Spleen (tissue), 7 donors: ENCODE results near the gene KRT34.

ENCODE experiments used
- POLR2A ChIP-seq, 3 donors: fragments of 450-650 bp; IDR thresholded peaks; one replicate each; pipeline ENCODE4 v1.5.1; 2017; ENCODE audit warnings: antibody characterized with exemption in 3 of 3, mild to moderate bottlenecking in 1 of 3
- TF ChIP-seq, protein P1 (sequence below), 11 experiments: fragments of 200-600 bp in 7 of 11; fragments of 450-650 bp in 4 of 11; sonication (generic) in 4 of 11; IDR thresholded peaks in 8 of 11; conservative IDR thresholded peaks in 3 of 11; 1 replicate in 7 of 11; 2 replicates in 4 of 11; pipeline versions ENCODE4 v1.4.0 to v1.8.0; 2016 to 2021; ENCODE audit warnings: antibody characterized with exemption in 11 of 11, inconsistent platforms in 4 of 11, mild to moderate bottlenecking in 1 of 11
- donor health status: DM: no; HTN: no; CAD: no; lungs with moderate emphysema.
- donor health status: DM: no; HTN: no; CAD: no.
- donor health status: DM: no; HTN: no; CAD: no.

DNA sequence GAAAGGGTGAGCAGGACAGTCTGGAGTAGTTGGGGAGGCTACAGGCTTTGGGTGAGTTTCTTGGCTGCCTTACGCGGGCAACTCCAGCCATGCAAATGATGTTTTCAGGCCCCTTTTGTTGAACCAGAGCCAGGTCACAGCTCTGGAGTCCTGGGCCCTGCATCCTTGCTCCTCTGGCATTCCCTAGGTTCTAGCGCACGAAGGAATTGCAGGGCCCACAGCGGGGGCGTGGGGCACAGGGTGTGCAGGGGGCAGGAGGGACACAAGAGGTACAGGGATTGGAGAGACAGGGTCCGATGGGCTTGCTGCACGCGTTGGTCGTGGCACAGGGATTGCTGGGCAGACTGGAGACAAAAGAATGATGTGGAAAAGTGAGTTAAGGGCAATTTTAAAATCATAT lies 11.7 kb upstream of the KRT34 start:
- no peak for TF ChIP-seq POLR2A (IDR thresholded peaks at IDR 0.05)
- TF ChIP-seq, protein P1, sequence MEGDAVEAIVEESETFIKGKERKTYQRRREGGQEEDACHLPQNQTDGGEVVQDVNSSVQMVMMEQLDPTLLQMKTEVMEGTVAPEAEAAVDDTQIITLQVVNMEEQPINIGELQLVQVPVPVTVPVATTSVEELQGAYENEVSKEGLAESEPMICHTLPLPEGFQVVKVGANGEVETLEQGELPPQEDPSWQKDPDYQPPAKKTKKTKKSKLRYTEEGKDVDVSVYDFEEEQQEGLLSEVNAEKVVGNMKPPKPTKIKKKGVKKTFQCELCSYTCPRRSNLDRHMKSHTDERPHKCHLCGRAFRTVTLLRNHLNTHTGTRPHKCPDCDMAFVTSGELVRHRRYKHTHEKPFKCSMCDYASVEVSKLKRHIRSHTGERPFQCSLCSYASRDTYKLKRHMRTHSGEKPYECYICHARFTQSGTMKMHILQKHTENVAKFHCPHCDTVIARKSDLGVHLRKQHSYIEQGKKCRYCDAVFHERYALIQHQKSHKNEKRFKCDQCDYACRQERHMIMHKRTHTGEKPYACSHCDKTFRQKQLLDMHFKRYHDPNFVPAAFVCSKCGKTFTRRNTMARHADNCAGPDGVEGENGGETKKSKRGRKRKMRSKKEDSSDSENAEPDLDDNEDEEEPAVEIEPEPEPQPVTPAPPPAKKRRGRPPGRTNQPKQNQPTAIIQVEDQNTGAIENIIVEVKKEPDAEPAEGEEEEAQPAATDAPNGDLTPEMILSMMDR (IDR thresholded peaks at IDR 0.05 in 8 of 11, conservative IDR thresholded peaks at IDR 0.05 in 3 of 11), result no peak
